KG1 (cell line): Measurements from ENCODE around the gene ADM2.
A peak's percentile ranks its signal among the peaks of the same experiment; 100 is the strongest.

Experiments
- DNase-seq: peaks from one replicate; lab custom pipeline; 2025; lab: John Stamatoyannopoulos, UW

ADM2 gene

DNA sequence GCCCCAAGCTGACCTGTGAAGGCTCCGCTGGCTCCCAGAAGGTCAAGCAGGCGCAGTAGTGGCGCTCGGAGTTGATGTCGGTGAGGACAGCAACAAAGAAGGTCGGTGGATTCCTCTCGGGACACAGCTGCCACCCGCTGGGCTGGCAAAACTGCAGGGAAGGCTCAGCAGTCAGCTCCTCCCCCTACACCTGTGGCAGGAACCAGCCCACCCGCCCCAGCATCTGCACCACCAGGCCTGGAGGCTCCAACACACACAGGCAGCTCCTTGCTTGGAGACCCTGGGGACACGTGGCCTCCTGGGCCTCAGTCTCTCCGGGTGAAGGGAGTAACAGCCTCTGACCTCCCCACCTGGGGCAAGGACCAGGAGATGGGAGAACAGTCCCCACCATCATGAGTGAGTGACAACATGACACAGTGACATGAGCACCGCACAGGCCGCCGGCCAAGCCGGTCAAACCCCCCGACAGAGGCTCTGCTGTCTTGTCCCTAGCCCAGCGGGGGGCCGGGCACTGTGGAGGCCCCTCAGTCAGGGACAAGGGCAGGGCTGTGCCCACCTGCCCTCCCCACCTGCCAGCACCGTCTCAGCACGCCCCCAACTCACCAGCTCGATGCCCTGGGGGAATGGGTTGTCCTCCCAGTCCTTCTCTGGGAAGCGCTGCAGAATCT, 13.4 kb upstream of the ADM2 start:
- DNase-seq: no peak

DNA sequence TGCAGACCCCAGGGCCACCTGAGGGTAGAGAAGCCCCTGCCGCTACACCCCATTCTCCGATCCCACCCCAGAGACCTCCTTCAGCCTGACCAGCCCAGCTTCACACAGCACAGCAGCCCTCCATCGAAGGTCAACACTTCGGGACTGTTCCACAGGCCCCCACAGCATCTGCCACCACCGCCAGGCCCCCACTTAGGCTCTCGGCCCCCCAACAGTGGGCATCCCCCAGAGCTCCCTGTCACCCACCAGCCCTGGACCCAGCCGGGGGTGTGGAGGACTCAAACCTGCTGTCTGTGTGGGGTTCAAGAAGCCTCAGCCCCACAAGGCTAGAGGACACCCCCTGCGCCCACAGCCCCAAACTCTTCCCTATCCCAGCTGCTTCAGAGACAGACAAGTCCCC, 12.7 kb upstream of the ADM2 start:
- DNase-seq: no peak

DNA sequence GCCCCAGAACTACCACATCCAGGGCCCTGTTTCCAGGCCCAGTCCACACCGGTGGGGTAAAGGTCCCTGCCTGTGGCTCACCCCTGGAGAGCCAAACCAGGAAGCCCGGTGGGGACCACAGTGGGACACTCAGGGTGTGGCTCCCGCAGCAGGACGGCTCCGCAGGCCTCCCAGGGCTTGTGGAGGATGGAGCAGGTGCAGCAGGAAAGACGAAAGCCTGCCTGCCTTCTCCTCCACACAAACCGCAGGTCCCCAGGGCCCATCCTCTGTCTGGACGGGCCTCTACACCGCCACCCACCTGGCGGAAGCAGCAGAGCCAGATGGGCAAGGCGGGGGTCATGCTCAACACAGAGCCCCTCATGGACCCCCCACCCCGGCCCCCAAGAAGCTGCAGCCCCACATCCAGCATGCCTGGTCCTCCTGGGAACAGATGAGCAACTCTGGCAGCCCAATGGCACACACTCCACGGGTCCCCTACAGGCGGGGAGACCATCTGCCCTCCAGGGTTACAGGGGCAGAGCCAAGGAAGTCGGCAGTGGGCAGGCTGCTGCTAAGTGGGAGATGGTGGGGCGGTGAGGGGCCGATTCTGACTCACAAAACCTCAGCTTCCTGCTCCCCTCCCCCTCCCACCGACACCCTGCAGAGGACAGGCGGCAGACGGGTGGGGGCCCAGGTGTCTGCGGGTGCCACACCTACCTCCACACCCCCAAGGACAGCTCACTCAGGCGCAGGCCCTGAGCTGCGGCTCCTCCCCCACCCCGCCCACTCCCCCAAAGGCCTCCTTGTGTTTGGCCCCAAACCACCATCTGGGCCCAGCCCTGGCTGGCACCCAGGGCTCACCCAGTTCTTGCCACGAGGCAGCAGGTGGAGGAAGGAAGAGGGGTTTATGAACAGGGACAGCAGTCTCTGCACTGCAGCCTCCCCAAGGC, 11.7 kb upstream of the ADM2 start:
- peak; percentile 97 for DNase-seq

DNA sequence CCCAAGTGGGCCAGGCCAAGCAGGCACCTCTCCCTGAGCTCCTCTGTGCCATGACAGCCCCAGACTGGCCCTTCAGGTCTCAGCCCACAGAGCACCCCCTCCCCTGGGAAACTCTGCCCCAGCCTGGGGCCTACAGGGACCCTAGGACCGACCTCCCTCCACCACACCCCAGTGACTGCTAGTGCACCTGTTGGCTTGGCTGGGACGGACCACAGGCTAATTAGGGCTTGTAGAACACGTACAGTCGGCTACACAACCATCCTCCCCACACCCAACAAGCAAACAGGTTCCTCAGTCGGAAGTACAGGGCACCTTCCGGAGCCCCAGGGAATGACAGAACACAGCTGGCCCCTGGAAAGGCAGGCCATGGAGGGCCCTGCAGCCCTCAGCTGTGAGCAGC, 10.9 kb upstream of the ADM2 start:
- no peak for DNase-seq

DNA sequence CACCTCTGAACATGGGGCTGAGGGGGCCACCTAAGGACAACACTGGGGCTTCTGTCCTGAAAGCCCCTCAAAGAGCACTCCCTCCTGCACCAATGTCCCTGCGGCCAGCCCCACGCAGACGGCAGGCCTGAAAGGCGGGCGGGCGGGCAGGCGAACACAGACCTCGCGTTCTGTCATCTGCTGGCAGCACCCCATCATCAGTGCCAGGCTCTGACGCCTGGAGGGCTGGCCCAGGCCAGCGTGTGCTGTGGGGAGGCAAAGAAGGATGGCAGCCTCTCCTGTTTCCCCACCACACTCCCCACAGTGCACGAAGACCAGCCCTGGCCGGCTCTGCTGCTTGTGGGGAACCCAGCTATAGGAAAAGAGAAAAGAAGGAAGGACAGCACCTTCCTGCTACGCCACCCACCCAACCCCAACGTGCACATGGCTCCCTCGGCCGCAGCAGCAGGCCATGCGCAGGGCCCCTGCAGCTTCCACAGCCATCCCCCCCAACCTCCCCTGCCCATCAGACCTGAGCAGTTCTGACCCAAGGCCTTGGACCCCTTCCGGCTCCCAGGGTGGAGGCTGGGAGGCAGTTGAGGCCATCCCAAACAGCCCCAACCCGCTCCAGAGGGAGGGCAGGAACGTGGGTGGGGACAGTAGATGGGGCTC, 10.0 kb upstream of the ADM2 start:
- DNase-seq: no peak

DNA sequence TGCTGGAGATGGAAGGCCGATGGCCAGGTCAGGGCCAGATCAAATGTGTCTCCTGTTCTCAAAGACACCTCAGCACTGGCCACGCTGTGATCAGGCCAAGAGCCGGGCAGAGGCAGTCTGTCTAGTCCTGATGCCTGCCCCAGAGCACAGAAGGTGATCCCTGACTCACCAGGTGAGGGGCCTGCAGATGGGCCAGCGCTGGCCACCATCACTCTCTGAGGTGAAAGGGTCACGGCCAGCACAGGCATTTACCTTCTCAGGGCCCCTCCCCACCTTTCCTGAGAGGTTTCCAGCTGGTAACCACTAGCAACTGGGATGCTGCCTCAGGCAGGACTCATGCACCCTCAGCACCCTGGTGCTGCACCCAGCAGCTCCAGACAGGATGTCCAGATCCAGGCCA, 9.4 kb upstream of the ADM2 start:
- DNase-seq: no peak

DNA sequence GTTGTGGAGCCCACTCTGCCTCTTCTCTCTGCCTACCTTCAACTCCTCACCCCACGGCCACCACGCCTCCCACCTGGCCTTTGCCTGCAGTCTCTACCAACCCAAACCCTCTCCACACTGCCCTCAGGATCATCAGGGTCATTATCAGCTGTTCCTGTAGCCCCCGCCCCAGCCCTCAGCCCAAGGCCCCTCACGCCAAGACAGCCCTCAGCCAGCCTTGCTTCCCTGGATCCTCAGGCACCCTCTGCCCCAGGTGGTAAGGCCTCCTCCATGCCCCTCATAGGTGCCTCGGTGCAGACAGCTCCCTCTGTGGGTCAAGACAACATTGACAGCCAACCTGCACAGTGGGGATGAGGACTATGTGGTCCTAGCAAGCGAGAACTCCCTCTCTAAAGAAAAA, 8.3 kb upstream of the ADM2 start:
- DNase-seq: no peak

DNA sequence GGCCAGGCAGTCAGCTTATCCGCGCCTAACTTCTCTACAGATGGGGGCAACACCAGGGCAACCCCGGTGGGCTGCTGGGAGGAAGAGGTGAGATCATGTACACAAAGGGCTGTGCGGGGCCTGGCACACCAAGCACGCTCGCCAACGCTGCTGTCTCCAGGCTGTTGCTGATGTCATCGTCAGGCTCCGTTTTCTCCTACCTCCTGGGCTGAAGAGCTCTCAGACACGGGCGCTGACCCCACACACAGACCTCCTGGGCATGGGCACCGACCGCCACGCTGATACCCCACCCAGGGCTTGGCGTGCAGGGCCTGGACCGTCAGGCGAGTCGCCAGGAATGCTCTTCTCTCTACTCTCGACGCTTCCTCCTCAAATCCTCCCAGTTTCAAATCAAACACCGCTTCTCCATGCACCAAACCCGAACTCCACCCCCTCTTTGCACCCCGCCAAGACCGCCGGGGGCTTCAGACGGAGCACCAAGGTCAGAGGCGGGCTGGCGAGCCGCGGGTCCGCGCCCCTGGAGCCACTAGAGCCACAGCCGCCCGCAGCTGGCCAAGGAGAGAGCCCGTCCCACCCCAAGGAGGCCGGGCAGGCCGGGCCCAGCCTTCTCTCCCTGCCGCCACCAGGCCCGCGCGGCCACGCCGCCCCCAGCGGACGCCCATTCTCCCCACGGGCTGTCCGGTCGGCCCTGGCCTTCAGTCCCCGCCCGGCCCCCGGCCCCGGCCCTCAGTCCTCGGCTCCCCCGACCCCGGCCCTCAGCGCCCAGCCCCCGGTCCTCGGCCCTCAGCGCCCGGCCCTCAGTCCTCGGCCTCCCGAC, 7.3 kb upstream of the ADM2 start:
- no peak for DNase-seq

DNA sequence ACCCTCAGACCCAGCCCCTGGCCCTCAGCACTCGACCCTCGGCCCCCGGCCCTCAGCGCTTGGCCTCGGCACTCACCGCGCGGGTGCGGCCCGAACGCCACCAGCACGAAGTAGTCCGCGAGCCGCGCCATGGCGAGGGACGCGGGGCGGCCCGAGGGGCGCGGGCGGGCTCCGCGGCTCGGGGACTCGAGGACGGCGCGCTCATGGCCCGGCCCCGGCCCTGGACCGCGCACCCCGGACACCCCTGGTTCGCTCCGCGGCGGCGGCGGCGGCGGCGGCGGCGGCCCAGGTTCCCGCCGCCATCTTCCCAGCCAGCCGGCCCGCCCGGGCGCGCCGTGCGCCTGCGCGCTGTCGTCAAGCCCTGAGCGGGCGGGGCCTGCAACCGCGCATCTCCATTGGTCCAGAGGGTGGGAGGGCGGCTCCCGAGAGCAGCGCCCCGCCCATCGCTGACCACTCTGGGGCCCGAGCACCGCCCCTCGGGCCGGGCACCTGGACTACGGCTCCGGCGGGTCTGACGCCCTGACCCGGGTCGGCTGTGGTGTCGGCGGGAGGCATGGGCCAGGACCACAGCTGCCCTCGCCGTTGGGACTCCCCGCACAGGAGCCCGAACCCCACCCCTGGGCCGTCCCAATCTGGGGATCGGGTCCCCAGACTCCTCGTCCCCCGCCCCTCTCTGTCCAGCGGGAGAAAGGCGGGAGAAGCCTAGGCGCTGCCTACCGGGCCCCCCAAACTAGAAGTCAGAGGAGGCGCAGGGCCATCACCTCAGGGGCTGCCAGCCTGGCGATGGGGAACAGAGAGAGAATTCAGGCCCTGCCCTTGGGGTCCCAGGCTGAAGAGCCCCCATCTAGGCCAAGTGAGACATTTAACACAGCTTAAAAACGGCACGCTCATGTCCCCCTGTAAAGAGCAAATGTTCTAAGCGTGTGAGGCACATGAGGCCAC, 6.4 kb upstream of the ADM2 start, which contains the start of gene SBF1:
Gene SBF1 (minus strand): TSS at position 326 of the 942 bp plus-strand sequence. CDS start 195 bp downstream, at position 131.
- DNase-seq: peak; percentile 81

DNA sequence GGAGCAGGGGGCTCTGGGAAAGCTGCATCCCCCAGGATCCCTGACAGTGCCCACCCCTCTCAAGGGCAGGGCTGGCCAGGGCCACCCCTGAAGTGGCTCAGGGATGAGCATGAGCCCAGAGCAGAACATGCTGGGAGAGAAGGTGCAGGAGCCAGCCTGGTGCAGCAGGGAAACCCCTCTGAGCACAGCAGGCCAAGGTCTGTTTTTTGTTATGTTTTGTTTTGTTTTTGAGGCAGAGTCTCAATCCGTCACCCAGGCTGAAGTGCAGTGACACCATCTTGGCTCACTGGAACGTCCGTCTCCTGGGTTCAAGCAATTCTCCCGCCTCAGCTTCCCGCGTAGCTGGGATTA, 5.7 kb upstream of the ADM2 start:
- no peak for DNase-seq

DNA sequence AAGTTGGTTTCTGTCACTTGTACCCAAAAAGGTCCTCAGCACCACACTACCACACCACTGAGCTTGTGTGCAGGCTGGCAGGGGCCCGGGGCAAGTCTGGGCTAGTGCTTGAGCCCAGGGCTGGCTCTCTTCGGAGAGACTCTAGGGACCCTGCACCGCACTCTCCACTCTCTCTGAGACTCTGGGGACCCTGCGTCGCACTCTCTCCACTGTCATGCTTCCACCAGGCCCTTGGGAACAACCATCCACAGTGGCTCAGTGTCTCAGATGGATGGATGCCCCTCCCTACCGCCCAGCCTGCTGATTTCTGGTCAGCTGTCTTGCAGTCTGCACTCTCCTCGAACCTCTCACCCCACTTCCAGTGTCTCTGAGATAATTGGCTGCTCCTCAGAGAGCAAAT, 4.5 kb upstream of the ADM2 start:
- no peak for DNase-seq

DNA sequence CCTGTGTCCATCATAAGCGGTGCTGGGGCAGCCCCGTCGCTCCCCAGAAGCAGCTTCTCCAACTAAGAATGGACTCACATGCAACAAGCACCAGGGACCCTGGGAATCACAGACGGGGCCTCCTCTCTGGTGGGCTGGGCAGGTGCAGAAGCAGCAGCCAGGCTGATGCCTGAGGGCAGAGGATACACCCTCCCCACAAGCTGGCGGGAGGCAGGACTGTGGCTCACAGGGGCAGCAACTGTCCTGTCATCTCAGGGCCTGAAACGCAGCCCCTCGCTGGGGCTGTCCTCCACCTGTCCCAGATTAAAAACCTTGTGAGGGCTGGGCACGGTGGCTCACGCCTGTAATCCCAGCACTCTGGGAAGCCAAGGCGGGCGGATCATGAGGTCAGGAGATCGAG, 3.4 kb upstream of the ADM2 start:
- no peak for DNase-seq

DNA sequence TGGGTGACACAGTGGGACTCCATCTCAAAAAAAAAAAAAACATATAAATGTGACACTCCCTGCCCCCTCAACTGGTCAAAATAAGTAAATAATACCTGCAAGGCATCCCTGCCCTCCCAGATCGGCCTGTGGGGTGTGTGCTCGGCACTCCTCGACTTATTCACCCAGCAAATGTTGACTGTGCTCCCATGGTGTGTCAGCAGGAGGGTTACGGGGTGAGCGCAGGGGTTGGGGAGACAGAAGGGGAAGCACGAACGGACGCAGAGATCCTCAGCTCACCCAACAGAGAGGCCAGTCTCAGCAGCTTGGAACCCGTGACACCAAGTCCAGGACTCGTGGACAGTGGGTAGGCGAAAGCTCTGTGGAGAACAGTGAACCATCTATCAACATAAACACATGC, 1.6 kb upstream of the ADM2 start:
- no peak for DNase-seq

DNA sequence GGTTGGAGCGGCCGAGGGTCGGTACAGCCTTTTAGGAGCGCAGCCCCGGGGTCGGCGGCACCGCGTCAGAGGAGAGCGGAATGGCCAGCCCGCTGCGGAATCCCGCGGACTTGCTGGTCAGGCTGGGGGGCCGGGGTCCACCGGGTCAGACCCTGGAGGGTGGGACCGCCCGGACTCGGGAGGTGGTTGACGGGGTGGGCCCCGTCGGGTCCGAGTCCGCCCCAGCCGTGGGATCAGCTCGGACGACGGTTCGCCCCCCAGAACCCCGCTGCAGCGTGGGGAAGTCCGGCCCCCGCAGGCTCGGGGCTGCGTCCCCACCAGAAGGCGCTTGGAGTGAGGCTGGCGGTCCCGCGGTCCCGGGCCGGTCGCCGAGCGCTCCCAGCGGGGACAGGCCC, 301 bp upstream of the ADM2 start:
- DNase-seq: no peak

DNA sequence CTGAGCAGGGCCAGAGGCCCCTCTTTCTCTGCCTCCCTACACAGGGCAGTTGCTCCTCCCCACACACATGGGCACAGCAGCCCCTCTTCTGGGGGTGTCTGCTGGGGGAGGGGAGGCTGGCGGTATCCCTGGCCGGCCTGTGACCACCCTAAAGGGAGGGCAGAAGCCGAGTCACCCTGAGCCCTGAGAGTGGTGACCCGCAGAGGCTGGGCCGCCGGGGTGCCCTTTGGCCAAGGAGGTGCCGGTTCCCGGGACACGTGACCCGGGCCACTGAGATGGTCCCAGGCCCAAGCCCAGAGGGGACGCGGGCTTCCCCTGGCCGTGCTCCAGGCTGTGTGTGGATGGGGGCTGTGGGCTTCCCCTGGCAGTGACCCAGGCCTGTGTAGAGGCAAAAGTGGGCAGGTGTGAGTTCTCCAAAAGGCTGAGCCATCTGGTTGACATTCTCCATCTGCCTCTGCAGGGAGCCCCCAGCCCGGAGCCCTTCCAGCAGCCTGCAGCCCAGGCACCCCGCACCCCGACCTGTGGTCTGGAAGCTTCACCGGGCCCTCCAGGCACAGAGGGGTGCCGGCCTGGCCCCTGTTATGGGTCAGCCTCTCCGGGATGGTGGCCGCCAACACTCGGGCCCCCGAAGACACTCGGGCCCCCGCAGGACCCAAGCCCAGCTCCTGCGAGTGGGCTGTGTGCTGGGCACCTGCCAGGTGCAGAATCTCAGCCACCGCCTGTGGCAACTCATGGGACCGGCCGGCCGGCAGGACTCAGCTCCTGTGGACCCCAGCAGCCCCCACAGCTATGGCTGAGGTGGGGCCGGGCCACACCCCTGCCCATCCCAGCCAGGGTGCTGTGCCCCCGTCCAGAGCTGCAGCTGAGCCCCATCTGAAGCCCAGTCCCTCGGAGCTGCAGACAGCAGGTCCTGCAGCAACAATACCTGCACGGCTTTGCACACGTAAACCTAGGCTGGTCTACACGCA, 1.0 kb downstream of the ADM2 start:
- no peak for DNase-seq

DNA sequence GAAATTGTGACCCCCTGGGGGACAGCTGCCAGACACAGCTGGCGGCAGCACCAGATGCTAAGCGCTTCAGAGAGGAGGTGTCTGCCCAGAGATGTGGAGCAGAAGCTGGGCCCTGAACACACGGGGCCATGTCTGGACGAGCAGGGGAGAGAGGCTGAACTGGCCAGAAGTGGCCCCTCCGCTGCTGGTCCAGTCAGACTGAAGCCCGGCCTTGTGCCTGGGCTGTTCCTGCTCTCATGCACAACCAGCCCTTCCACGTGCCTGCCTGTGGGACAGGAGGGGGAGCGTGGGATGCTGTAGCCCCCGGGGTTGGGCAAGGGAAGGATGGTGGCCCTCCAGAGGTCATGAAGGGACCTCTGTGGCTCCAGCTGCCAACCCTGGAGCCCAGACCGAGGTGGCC, 1.8 kb downstream of the ADM2 start:
- DNase-seq: no peak

DNA sequence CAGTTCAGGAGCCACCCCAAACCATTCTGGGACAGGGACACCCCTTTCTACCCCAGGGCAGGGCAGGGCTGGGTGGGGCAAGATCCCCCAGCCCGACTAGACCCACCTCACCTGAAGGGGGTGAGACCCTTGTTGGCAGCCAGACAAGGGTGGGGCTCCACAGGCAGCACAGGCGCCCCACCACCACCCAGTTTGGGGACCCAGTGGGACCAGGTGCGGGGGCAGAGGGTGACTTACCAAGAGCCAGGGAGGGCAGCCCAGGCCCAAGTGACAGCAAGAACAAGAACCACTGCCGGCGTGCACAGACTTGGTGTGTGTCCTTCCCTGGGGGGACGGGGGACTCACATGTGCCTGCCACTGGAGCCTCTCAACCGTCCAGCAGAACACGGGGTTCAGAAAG, 2.2 kb downstream of the ADM2 start:
- no peak for DNase-seq

DNA sequence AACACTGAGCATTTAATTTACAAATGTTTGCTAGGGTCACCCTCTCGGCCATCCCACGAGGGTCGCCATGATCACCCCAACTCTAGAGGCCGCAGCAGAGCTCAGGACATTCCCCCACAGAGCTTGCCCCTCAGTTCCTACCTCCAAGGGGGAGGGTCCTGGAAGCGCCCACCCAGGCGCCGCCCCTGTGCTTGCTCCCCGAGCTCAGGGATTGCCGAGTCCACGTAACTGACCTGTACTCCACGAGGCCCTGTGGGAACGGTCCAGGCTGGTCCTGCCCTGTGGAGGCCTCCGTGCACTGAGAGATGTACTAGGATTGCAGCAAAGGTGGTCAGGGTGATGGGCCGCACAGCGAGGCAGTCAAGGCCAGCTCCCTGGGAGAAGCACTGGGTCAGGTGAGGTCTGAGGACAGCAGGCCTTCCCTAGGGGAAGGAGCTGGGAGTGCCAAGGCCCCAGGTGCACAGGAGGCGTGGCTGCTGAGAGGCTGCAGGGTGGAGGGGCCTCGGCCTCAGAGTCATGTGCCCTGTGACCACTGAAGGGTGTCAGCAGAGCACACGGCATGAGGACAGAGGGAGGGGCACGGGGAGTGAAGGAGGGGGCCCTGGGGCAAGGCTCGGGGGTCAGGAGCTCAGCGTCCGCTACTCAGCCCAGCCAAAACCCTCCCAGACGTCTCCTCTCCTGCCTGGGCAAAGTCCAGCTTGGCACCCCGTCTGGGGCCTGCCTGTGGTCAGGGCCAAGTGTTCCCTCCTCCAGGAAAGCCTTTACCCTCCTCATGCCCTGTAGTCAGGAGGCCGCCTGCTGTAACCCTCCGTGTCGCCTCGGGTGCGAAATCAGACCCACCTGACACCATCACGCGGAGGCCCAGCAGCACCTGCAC, 2.9 kb downstream of the ADM2 start:
- no peak for DNase-seq
